SK-N-SH treated with all-trans-retinoic acid at 6 μM for 48 hours (cell line): ENCODE data around the gene RALB.

ENCODE experiments used
- ATAC-seq: fragments of 200-7000 bp; cut with Tn5 transposase; 3 replicates; pipeline ENCODE4 v1.9.1; 2020; ENCODE audit warnings: mild to moderate bottlenecking, moderate library complexity
- ARNTL ChIP-seq: fragments of 450-650 bp; formaldehyde crosslinking; IDR thresholded peaks from 2 replicates; pipeline ENCODE4 v1.5.0; 2020; ENCODE audit warnings: low read depth, mild to moderate bottlenecking, moderate library complexity, borderline replicate concordance
- CSDC2 ChIP-seq: fragments of 250-450 bp; sonication (Bioruptor Pico); IDR thresholded peaks from 2 replicates; pipeline ENCODE4 v1.5.0; 2020; ENCODE audit warnings: mild to moderate bottlenecking, moderate library complexity
- ESRRG ChIP-seq: fragments of 250-450 bp; sonication (Bioruptor Pico); IDR thresholded peaks from 2 replicates; pipeline ENCODE4 v1.6.1; 2021; ENCODE audit warnings: mild to moderate bottlenecking
- ISL1 ChIP-seq: fragments of 250-450 bp; sonication (Bioruptor Pico); IDR thresholded peaks from 2 replicates; pipeline ENCODE4 v2.1.2; 2022; ENCODE audit warnings: mild to moderate bottlenecking, moderate library complexity
- OSR1 ChIP-seq: fragments of 250-450 bp; sonication (Bioruptor Pico); IDR thresholded peaks from 2 replicates; pipeline ENCODE4 v1.8.0; 2022; ENCODE audit warnings: moderate library complexity, mild to moderate bottlenecking, inconsistent platforms
- PATZ1 ChIP-seq: fragments of 250-450 bp; sonication (Bioruptor Pico); IDR thresholded peaks from 2 replicates; pipeline ENCODE4 v1.8.0; 2020; ENCODE audit warnings: mild to moderate bottlenecking, moderate library complexity, borderline replicate concordance
- TCF4 ChIP-seq: fragments of 250-450 bp; sonication (Bioruptor Pico); IDR thresholded peaks from 2 replicates; pipeline ENCODE4 v1.8.0; 2021; ENCODE audit warnings: mild to moderate bottlenecking, moderate library complexity, borderline replicate concordance
- TOX ChIP-seq: fragments of 250-450 bp; sonication (Bioruptor Pico); IDR thresholded peaks from 2 replicates; pipeline ENCODE4 v1.8.0; 2021; ENCODE audit warnings: mild to moderate bottlenecking, moderate library complexity, borderline replicate concordance
- ZC3H10 ChIP-seq: fragments of 250-450 bp; sonication (Bioruptor Pico); IDR thresholded peaks from 2 replicates; pipeline ENCODE4 v1.5.1; 2021; ENCODE audit warnings: mild to moderate bottlenecking, moderate library complexity
- ZFP3 ChIP-seq: fragments of 250-450 bp; sonication (Bioruptor Pico); IDR thresholded peaks from 2 replicates; pipeline ENCODE4 v1.5.0; 2020; ENCODE audit warnings: mild to moderate bottlenecking, moderate library complexity
- ZFP30 ChIP-seq: fragments of 450-650 bp; formaldehyde crosslinking; IDR thresholded peaks from 2 replicates; pipeline ENCODE4 v1.5.0; 2022; ENCODE audit warnings: mild to moderate bottlenecking, moderate library complexity
- ZNF565 ChIP-seq: fragments of 450-650 bp; formaldehyde crosslinking; conservative IDR thresholded peaks from 2 replicates; pipeline ENCODE4 v1.5.0; 2020; ENCODE audit warnings: low read depth, mild to moderate bottlenecking, moderate library complexity
- ZNF8 ChIP-seq: fragments of 450-650 bp; formaldehyde crosslinking; IDR thresholded peaks from 2 replicates; pipeline ENCODE4 v1.5.0; 2020; ENCODE audit warnings: mild to moderate bottlenecking, moderate library complexity
- TF ChIP-seq, protein P1 (sequence below): fragments of 250-450 bp; sonication (Bioruptor Pico); IDR thresholded peaks from 2 replicates; pipeline ENCODE4 v1.5.1; 2020; ENCODE audit warnings: low read depth, mild to moderate bottlenecking, moderate library complexity
- TF ChIP-seq, protein P2 (sequence below): fragments of 250-450 bp; sonication (Bioruptor Pico); IDR thresholded peaks from 2 replicates; pipeline ENCODE4 v1.8.0; 2021; ENCODE audit warnings: low read depth, mild to moderate bottlenecking, moderate library complexity, borderline replicate concordance
- TF ChIP-seq, protein P3 (sequence below): fragments of 250-450 bp; sonication (Bioruptor Pico); IDR thresholded peaks from 2 replicates; pipeline ENCODE4 v1.5.0; 2020; ENCODE audit warnings: mild to moderate bottlenecking, moderate library complexity
- TF ChIP-seq, protein P4 (sequence below): fragments of 250-450 bp; sonication (Bioruptor Pico); IDR thresholded peaks from 2 replicates; pipeline ENCODE4 v1.5.1; 2021; ENCODE audit warnings: mild to moderate bottlenecking, moderate library complexity

RALB gene

GRCh38 chr2:120208381-120209353 is 44.0 kb upstream of the RALB start:
- TF ChIP-seq OSR1 (CRISPR knock-in tag) (no peak), TOX (CRISPR knock-in tag) (no peak), PATZ1 (no peak), ESRRG (CRISPR knock-in tag) (no peak)
- TF ChIP-seq, protein P1, sequence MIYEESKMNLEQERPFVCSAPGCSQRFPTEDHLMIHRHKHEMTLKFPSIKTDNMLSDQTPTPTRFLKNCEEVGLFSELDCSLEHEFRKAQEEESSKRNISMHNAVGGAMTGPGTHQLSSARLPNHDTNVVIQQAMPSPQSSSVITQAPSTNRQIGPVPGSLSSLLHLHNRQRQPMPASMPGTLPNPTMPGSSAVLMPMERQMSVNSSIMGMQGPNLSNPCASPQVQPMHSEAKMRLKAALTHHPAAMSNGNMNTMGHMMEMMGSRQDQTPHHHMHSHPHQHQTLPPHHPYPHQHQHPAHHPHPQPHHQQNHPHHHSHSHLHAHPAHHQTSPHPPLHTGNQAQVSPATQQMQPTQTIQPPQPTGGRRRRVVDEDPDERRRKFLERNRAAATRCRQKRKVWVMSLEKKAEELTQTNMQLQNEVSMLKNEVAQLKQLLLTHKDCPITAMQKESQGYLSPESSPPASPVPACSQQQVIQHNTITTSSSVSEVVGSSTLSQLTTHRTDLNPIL (CRISPR knock-in tag): no peak
- ATAC-seq: no peak

DNA sequence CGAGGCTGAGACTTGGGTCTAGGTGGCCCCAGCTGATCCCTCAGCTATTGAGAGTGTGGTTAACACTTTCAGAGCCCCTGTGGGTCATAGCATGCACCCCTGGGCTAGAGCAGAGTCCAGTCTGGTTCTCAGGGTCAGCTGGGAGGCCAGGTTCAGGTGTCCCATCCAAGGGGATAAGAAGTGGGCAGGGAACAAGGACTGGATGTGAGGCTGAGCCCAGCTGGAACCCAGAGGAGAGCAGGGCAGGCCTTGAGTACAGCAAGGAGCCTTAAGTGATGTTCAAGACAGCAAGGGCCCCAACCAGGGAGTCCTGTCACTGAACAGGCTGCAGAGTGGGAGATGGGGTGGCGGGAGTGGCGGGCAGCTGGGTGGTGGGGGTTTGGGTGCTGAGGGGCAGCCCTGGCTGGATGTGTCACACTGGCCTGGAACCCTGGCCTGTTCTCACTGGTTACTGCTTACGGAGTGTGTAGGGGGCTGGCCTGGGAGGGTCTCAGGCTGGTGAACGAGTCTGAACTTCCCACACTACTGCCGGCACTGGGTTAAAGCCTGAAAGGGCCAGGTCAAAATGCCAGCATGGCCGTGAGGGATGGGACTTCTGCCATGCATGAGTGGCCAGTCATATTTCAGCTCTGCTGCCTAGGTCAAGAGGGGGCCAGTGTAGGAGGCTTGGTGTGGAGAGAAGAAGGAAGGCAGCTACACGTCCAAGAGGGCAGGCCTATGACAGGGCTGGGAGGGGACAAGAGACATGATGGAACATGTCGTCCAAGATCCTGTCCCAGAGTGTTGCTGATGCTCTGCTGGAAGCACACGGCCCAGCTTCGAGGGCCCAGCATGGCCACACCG is 43.0 kb upstream of the RALB start:
- TF ChIP-seq ZFP30 (CRISPR knock-in tag) (no peak), ZNF565 (no peak), ESRRG (CRISPR knock-in tag) (no peak), ZNF8 (CRISPR knock-in tag) (no peak), TCF4 (CRISPR knock-in tag) (no peak), ZC3H10 (no peak), TOX (CRISPR knock-in tag) (no peak), OSR1 (CRISPR knock-in tag) (no peak), ZFP3 (CRISPR knock-in tag) (no peak), ARNTL (CRISPR knock-in tag) (no peak), ISL1 (no peak)
- TF ChIP-seq, protein P1 (CRISPR knock-in tag): no peak
- TF ChIP-seq, protein P2, sequence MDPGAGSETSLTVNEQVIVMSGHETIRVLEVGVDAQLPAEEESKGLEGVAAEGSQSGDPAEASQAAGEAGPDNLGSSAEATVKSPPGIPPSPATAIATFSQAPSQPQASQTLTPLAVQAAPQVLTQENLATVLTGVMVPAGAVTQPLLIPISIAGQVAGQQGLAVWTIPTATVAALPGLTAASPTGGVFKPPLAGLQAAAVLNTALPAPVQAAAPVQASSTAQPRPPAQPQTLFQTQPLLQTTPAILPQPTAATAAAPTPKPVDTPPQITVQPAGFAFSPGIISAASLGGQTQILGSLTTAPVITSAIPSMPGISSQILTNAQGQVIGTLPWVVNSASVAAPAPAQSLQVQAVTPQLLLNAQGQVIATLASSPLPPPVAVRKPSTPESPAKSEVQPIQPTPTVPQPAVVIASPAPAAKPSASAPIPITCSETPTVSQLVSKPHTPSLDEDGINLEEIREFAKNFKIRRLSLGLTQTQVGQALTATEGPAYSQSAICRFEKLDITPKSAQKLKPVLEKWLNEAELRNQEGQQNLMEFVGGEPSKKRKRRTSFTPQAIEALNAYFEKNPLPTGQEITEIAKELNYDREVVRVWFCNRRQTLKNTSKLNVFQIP: no peak
- TF ChIP-seq, protein P3, sequence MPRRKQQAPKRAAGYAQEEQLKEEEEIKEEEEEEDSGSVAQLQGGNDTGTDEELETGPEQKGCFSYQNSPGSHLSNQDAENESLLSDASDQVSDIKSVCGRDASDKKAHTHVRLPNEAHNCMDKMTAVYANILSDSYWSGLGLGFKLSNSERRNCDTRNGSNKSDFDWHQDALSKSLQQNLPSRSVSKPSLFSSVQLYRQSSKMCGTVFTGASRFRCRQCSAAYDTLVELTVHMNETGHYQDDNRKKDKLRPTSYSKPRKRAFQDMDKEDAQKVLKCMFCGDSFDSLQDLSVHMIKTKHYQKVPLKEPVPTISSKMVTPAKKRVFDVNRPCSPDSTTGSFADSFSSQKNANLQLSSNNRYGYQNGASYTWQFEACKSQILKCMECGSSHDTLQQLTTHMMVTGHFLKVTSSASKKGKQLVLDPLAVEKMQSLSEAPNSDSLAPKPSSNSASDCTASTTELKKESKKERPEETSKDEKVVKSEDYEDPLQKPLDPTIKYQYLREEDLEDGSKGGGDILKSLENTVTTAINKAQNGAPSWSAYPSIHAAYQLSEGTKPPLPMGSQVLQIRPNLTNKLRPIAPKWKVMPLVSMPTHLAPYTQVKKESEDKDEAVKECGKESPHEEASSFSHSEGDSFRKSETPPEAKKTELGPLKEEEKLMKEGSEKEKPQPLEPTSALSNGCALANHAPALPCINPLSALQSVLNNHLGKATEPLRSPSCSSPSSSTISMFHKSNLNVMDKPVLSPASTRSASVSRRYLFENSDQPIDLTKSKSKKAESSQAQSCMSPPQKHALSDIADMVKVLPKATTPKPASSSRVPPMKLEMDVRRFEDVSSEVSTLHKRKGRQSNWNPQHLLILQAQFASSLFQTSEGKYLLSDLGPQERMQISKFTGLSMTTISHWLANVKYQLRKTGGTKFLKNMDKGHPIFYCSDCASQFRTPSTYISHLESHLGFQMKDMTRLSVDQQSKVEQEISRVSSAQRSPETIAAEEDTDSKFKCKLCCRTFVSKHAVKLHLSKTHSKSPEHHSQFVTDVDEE: no peak
- TF ChIP-seq, protein P4, sequence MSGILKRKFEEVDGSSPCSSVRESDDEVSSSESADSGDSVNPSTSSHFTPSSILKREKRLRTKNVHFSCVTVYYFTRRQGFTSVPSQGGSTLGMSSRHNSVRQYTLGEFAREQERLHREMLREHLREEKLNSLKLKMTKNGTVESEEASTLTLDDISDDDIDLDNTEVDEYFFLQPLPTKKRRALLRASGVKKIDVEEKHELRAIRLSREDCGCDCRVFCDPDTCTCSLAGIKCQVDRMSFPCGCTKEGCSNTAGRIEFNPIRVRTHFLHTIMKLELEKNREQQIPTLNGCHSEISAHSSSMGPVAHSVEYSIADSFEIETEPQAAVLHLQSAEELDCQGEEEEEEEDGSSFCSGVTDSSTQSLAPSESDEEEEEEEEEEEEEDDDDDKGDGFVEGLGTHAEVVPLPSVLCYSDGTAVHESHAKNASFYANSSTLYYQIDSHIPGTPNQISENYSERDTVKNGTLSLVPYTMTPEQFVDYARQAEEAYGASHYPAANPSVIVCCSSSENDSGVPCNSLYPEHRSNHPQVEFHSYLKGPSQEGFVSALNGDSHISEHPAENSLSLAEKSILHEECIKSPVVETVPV (CRISPR knock-in tag): no peak
- ATAC-seq: no peak

- ATAC-seq: no peak
- no peak for TF ChIP-seq CSDC2
- TF ChIP-seq ARNTL (CRISPR knock-in tag): no peak
- no peak for TF ChIP-seq TOX (CRISPR knock-in tag)
- TF ChIP-seq, protein P2: no peak
- no peak for TF ChIP-seq ZFP3 (CRISPR knock-in tag)
- no peak for TF ChIP-seq ISL1
- TF ChIP-seq, protein P4 (CRISPR knock-in tag): no peak
Measured at GRCh38 chr2:120210270-120210693, 42.4 kb upstream of the RALB start.
